Esophagus muscularis mucosa (tissue), 4 donors: ENCODE results near the gene FOLR2. TPM values are rescaled to one million over a fixed set of nuclear protein-coding genes. Genes with fewer than 3 reads are reported as not detected.
"Not testable (repeated sequence)": the region's sequence is repeated elsewhere in the genome, so short reads cannot be mapped to it uniquely, and the experiment has no call there.

ENCODE experiments used
- DNase-seq: peaks from one replicate; pipeline ENCODE4 v3.0.0-alpha.2; 2017; ENCODE audit errors: extremely low spot score
- H3K27ac ChIP-seq, 4 donors: fragments of 200-600 bp; sonication (generic); replicated peaks in 1 of 4; 1 replicate in 3 of 4; 2 replicates in 1 of 4; pipeline ENCODE4 v1.5.1; 2016 to 2019; ENCODE audit warnings: mild to moderate bottlenecking in 1 of 4
- H3K27me3 ChIP-seq, 4 donors: fragments of 200-600 bp; sonication (generic); one replicate each; pipeline versions ENCODE4 v1.5.1 to v1.6.0; 2016 to 2019
- H3K36me3 ChIP-seq, 4 donors: fragments of 200-600 bp; sonication (generic); one replicate each; pipeline ENCODE4 v1.5.1; 2016 to 2019
- H3K4me1 ChIP-seq, 4 donors: fragments of 200-600 bp; sonication (generic); one replicate each; pipeline ENCODE4 v1.5.1; 2016 to 2019
- H3K4me3 ChIP-seq, 4 donors: fragments of 200-600 bp; sonication (generic); 1 replicate in 2 of 4; 2 replicates in 2 of 4; pipeline ENCODE4 v1.5.1; 2016 to 2019; ENCODE audit warnings: mild to moderate bottlenecking in 4 of 4, moderate library complexity in 1 of 4
- H3K9me3 ChIP-seq, 4 donors: fragments of 200-600 bp; sonication (generic); 1 replicate in 3 of 4; 2 replicates in 1 of 4; pipeline ENCODE4 v1.5.1; 2016 to 2019
- EP300 ChIP-seq: sonication (generic); formaldehyde crosslinking; IDR thresholded peaks from one replicate; pipeline ENCODE4 v1.6.1; 2017; ENCODE audit warnings: antibody characterized with exemption
- POLR2A ChIP-seq: fragments of 450-650 bp; IDR thresholded peaks from one replicate; pipeline ENCODE4 v1.6.1; 2017; ENCODE audit warnings: antibody characterized with exemption, moderate library complexity, mild to moderate bottlenecking, low read depth
- POLR2AphosphoS5 ChIP-seq, 2 donors: sonication (generic); formaldehyde crosslinking; IDR thresholded peaks; one replicate each; pipeline ENCODE4 v1.6.1; 2017; ENCODE audit warnings: antibody characterized with exemption in 2 of 2
- WGBS: methylation state at CpG from one replicate; pipeline ENCODE4 v1.1.5; 2018; 5-methylcytosine and 5-hydroxymethylcytosine counted together
- intact Hi-C: fragments of 100-400 bp; cut with DNase I; formaldehyde crosslinking; loops from one replicate; pipeline ENCODE4 v1.15.1; 2023
- total RNA-seq, 4 donors: library from RNA; depleted of rRNA; stranded (reverse); fragments of >200 nt; gene quantifications; one replicate each; pipeline versions ENCODE4 v1.1.0 to v1.2.1, GENCODE V29; 2016
- TF ChIP-seq, protein P1 (sequence below), 3 experiments: fragments of 200-600 bp in 2 of 3; fragments of 450-650 bp in 1 of 3; sonication (generic) in 2 of 3; IDR thresholded peaks; one replicate each; pipeline ENCODE4 v1.5.1; 2017 to 2019; ENCODE audit warnings: antibody characterized with exemption in 3 of 3, mild to moderate bottlenecking in 2 of 3, moderate library complexity in 1 of 3

FOLR2 gene
- total RNA-seq, 4 donors from 2014 or later, result 26.6 to 78.7 (median 33.1) TPM

GRCh38 chr11:72259490-72259889 lies 42.9 kb downstream of the FOLR2 start:
- no peak for DNase-seq
- TF ChIP-seq, protein P1, sequence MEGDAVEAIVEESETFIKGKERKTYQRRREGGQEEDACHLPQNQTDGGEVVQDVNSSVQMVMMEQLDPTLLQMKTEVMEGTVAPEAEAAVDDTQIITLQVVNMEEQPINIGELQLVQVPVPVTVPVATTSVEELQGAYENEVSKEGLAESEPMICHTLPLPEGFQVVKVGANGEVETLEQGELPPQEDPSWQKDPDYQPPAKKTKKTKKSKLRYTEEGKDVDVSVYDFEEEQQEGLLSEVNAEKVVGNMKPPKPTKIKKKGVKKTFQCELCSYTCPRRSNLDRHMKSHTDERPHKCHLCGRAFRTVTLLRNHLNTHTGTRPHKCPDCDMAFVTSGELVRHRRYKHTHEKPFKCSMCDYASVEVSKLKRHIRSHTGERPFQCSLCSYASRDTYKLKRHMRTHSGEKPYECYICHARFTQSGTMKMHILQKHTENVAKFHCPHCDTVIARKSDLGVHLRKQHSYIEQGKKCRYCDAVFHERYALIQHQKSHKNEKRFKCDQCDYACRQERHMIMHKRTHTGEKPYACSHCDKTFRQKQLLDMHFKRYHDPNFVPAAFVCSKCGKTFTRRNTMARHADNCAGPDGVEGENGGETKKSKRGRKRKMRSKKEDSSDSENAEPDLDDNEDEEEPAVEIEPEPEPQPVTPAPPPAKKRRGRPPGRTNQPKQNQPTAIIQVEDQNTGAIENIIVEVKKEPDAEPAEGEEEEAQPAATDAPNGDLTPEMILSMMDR (IDR thresholded peaks at IDR 0.05), result no peak
- TF ChIP-seq EP300 (no peak), POLR2AphosphoS5 (IDR thresholded peaks at IDR 0.05) (no peak), POLR2A (no peak)
- no peak overlapping the region for H3K27ac ChIP-seq
- intact Hi-C loops, result no loop called here
- no peaks in the 10 kb centered on the region for H3K4me1 ChIP-seq
- WGBS, result 90% methylated on average over 2 of the region's 2 CpGs
- H3K27me3 ChIP-seq, result no peaks in the 10 kb centered on the region
- no peaks in the 10 kb centered on the region for H3K9me3 ChIP-seq
- H3K36me3 ChIP-seq, result no peaks in the 10 kb centered on the region
- H3K4me3 ChIP-seq, result no peak overlapping the region

DNA sequence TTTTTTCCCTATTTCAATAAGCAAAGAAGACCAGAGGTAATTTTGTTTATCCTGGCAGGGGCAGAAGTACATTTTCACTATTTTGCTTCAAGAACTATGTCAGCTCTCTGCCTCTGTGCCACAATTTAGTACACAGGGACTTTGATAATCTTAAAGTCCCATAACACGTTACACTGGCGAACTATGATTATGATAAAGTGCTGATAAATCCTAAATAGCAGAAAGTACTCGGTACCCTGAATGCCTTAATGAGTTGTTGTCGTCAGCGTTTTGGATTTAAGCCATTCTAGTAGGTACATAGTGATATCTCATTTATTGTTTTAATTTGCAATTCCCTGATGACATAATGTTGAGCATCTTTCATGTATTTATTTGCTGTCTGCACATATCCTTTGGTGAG lies 44.0 kb downstream of the FOLR2 start:
- 66% methylated on average over 5 of the region's 5 CpGs for WGBS
- TF ChIP-seq POLR2AphosphoS5 (IDR thresholded peaks at IDR 0.05) (no peak), POLR2A (no peak), EP300 (no peak)
- TF ChIP-seq, protein P1 (IDR thresholded peaks at IDR 0.05), result no peak

DNA sequence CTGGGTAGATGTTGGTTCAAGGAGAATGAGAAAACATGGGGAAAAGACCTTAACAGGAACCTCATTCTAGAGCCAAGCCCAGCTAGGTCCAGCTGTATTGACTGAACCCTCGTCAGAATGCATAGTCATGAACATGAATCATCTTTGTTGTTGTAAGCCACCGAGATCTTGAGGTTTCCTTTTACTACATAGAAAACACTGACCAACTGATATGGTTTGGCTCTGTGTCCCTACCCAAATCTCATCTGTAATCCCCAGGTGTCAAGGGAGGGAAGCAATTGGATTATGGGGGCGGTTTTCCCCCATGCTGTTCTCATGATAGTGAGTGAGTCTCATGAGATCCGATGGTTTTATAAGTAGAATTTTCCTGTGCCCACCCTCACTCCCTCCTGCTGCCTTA lies 46.8 kb downstream of the FOLR2 start:
- TF ChIP-seq POLR2AphosphoS5 (IDR thresholded peaks at IDR 0.05) (no peak), EP300 (no peak), POLR2A (no peak)
- TF ChIP-seq, protein P1 (IDR thresholded peaks at IDR 0.05), result no peak
- Histone ChIP-seq H3K4me1 (no peaks in the 10 kb centered on the region), H3K27me3 (no peaks in the 10 kb centered on the region), H3K4me3 (no peak overlapping the region), H3K9me3 (no peaks in the 10 kb centered on the region), H3K27ac (no peak overlapping the region), H3K36me3 (no peaks in the 10 kb centered on the region)
- intact Hi-C loops, result no loop called here
- DNase-seq, result no peak
- 76% methylated on average over 4 of the region's 4 CpGs for WGBS

More for the DNA sequence above, 44.0 kb downstream of the FOLR2 start:
- Histone ChIP-seq H3K27me3 (no peaks in the 10 kb centered on the region), H3K9me3 (no peaks in the 10 kb centered on the region), H3K27ac (no peak overlapping the region), H3K36me3 (no peaks in the 10 kb centered on the region), H3K4me3 (no peak overlapping the region), H3K4me1 (no peaks in the 10 kb centered on the region)
- intact Hi-C loops, result no loop called here
- DNase-seq, result no peak

GRCh38 chr11:72265951-72266350 lies 49.4 kb downstream of the FOLR2 start:
- intact Hi-C loops, result no loop called here
- DNase-seq, result no peak
- Histone ChIP-seq H3K9me3 (no peaks in the 10 kb centered on the region), H3K27ac (no peak overlapping the region), H3K27me3 (peaks cover 0 to 16% (median 0%) of the 10 kb centered on the region in 4 donors), H3K4me3 (no peak overlapping the region), H3K36me3 (no peaks in the 10 kb centered on the region), H3K4me1 (no peaks in the 10 kb centered on the region)
- TF ChIP-seq EP300 (no peak), POLR2A (no peak), POLR2AphosphoS5 (IDR thresholded peaks at IDR 0.05) (no peak)
- TF ChIP-seq, protein P1 (IDR thresholded peaks at IDR 0.05), result no peak

DNA sequence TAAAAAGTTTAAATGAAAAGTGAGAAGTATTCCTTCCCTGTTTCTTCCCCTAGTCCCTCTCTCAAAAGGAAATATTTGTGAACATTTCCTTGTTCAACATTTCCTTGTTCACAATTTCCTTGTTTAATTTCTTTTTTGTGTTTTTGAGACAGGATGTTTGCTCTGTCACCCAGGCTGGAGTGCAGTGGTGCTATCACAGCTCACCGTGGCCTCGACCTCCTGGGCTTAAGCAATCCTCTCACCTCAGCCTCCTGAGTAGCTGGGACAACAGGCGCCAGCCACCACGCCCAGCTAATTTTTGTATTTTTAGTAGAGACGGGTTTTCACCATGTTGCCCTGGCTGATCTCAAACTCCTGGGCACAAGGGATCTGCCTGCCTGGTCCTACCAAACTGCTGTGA lies 50.4 kb downstream of the FOLR2 start:
- H3K4me1 ChIP-seq, H3K9me3 ChIP-seq, H3K36me3 ChIP-seq, H3K27ac ChIP-seq, H3K4me3 ChIP-seq, intact Hi-C loops, DNase-seq: not testable (repeated sequence)
- H3K27me3 ChIP-seq, result peaks cover 0 to 25% (median 0%) of the 10 kb centered on the region in 4 donors
- 83% methylated on average over 5 of the region's 5 CpGs for WGBS
